HEK293 (cell line): ENCODE measurements around the gene GRIK4.

ENCODE experiments used
- CTCF ChIA-PET: fragments of 350-600 bp; formaldehyde crosslinking; extraction: SDS; loops from one replicate; lab custom pipeline; 2021; ENCODE audit warnings: antibody characterized with exemption; lab: Yijun Ruan, JAX
- POLR2A ChIA-PET: fragments of 300-600 bp; formaldehyde crosslinking; extraction: SDS; loops from one replicate; lab custom pipeline; 2020; ENCODE audit warnings: antibody characterized with exemption, inconsistent platforms; lab: Yijun Ruan, JAX
- H3K27ac ChIP-seq: fragments of 200-500 bp; sonication (Bioruptor generic); 2 replicates; pipeline ENCODE4 v1.5.1; 2014; ENCODE audit warnings: low read depth, low read length, control low read depth, inconsistent platforms; ENCODE audit errors: extremely low read depth
- H3K36me3 ChIP-seq, 2 experiments: fragments of 200-500 bp in 1 of 2; sonication (Bioruptor generic) in 1 of 2; 1 replicate in 1 of 2; 2 replicates in 1 of 2; pipeline ENCODE4 v1.5.1; 2014 to 2017; ENCODE audit warnings: inconsistent platforms in 2 of 2, low read length in 2 of 2; ENCODE audit not compliant: control insufficient read depth in 2 of 2, insufficient read depth in 1 of 2
- H3K4me1 ChIP-seq: fragments of 200-500 bp; sonication (Bioruptor generic); 2 replicates; pipeline ENCODE4 v1.5.1; 2014; ENCODE audit warnings: mild to moderate bottlenecking, low read length, inconsistent platforms; ENCODE audit not compliant: control insufficient read depth, insufficient read depth
- H3K4me3 ChIP-seq: 2 replicates; pipeline ENCODE4 v1.5.1; 2011; ENCODE audit warnings: low read depth, mild to moderate bottlenecking, control low read depth, low read length, moderate library complexity
- H3K9me3 ChIP-seq: fragments of 200-500 bp; sonication (Bioruptor generic); 2 replicates; pipeline ENCODE4 v1.5.1; 2014; ENCODE audit warnings: low read depth, low read length, inconsistent platforms; ENCODE audit not compliant: control insufficient read depth, insufficient read depth
- GFI1B ChIP-seq: fragments of 450-650 bp; formaldehyde crosslinking; IDR thresholded peaks from 2 replicates; pipeline ENCODE4 v1.5.1; 2016; ENCODE audit warnings: missing biosample characterization, missing genetic modification characterization
- HOXD13 ChIP-seq: sonication (generic); formaldehyde crosslinking; IDR thresholded peaks from 2 replicates; pipeline ENCODE4 v1.8.0; 2022; ENCODE audit warnings: missing genetic modification reagents, borderline replicate concordance
- IKZF3 ChIP-seq: fragments of 450-650 bp; IDR thresholded peaks from 2 replicates; pipeline ENCODE4 v1.5.0; 2018; ENCODE audit warnings: missing biosample characterization, mild to moderate bottlenecking, missing genetic modification characterization, moderate library complexity
- MYNN ChIP-seq: fragments of 450-650 bp; formaldehyde crosslinking; IDR thresholded peaks from 2 replicates; pipeline ENCODE4 v1.5.1; 2016; ENCODE audit warnings: missing biosample characterization, missing genetic modification characterization, borderline replicate concordance
- REPIN1 ChIP-seq: fragments of 450-650 bp; formaldehyde crosslinking; IDR thresholded peaks from 2 replicates; pipeline ENCODE4 v1.5.1; 2017; ENCODE audit warnings: missing biosample characterization, missing genetic modification characterization, low read depth
- ZFP3 ChIP-seq: fragments of 450-650 bp; formaldehyde crosslinking; IDR thresholded peaks from 2 replicates; pipeline ENCODE4 v1.5.1; 2016; ENCODE audit warnings: low read depth, missing biosample characterization, missing genetic modification characterization
- ZNF114 ChIP-seq: fragments of 450-650 bp; formaldehyde crosslinking; IDR thresholded peaks from 2 replicates; pipeline ENCODE4 v1.5.0; 2017; ENCODE audit warnings: missing biosample characterization, missing genetic modification characterization
- ZNF140 ChIP-seq: fragments of 450-650 bp; formaldehyde crosslinking; IDR thresholded peaks from 2 replicates; pipeline ENCODE4 v1.5.1; 2016; ENCODE audit warnings: missing biosample characterization, missing genetic modification characterization
- ZNF174 ChIP-seq: fragments of 450-650 bp; formaldehyde crosslinking; IDR thresholded peaks from 2 replicates; pipeline ENCODE4 v1.5.0; 2017; ENCODE audit warnings: missing biosample characterization, mild to moderate bottlenecking, missing genetic modification characterization
- ZNF223 ChIP-seq: fragments of 450-650 bp; formaldehyde crosslinking; IDR thresholded peaks from 2 replicates; pipeline ENCODE4 v1.5.1; 2016; ENCODE audit warnings: missing biosample characterization, missing genetic modification characterization
- ZNF266 ChIP-seq: fragments of 450-650 bp; formaldehyde crosslinking; IDR thresholded peaks from 2 replicates; pipeline ENCODE4 v1.5.1; 2016; ENCODE audit warnings: missing biosample characterization, missing genetic modification characterization, low read depth
- ZNF423 ChIP-seq: fragments of 450-650 bp; formaldehyde crosslinking; IDR thresholded peaks from 2 replicates; pipeline ENCODE4 v1.5.1; 2016; ENCODE audit warnings: missing biosample characterization, missing genetic modification characterization
- ZNF449 ChIP-seq: fragments of 450-650 bp; formaldehyde crosslinking; IDR thresholded peaks from 2 replicates; pipeline ENCODE4 v1.5.1; 2017; ENCODE audit warnings: missing biosample characterization, mild to moderate bottlenecking, missing genetic modification characterization, moderate library complexity
- ZNF544 ChIP-seq: fragments of 450-650 bp; formaldehyde crosslinking; IDR thresholded peaks from 2 replicates; pipeline ENCODE4 v1.5.0; 2017; ENCODE audit warnings: missing biosample characterization, missing genetic modification characterization
- ZNF561 ChIP-seq: fragments of 450-650 bp; IDR thresholded peaks from 2 replicates; pipeline ENCODE4 v1.5.1; 2018; ENCODE audit warnings: missing biosample characterization, missing genetic modification characterization, borderline replicate concordance
- ZNF596 ChIP-seq: fragments of 450-650 bp; IDR thresholded peaks from 2 replicates; pipeline ENCODE4 v1.5.0; 2018; ENCODE audit warnings: missing biosample characterization, mild to moderate bottlenecking, missing genetic modification characterization, moderate library complexity
- ZNF658 ChIP-seq: fragments of 450-650 bp; formaldehyde crosslinking; IDR thresholded peaks from 2 replicates; pipeline ENCODE4; 2016; ENCODE audit warnings: missing biosample characterization, missing genetic modification characterization
- TF ChIP-seq, protein P1 (sequence below): fragments of 450-650 bp; formaldehyde crosslinking; IDR thresholded peaks from 2 replicates; pipeline ENCODE4 v1.5.0; 2017; ENCODE audit warnings: missing biosample characterization, missing genetic modification characterization, borderline replicate concordance

Gene GRIK4

DNA sequence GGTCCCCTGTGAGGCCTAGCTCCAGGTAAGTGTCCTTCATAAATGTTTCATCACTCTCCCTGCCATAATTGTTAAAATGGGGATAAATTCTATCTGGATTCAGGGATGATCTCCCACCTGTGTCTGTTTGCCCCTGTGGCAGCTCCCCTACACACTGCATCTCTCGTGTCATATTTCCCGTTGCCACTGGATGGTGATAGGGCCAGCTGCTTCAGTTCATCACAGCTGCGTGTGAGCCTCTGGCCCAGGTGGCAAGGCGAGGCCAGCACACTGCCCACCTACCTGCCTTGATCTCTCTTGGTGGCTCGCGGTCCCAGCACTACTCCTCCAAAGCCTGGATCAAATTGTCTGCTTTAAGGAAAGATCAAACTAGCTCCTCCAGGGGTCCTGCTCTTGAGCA lies 187.4 kb downstream of the GRIK4 start (continued):
- no peak for TF ChIP-seq HOXD13 (CRISPR knock-in tag)
- TF ChIP-seq ZNF114 = no peak
- TF ChIP-seq, all 188 proteins: peak for 0

GRCh38 chr11:120702656-120703055 lies 191.1 kb downstream of the GRIK4 start:
- Histone ChIP-seq H3K36me3 (no peaks in the 10 kb centered on the region), H3K27ac (no peak overlapping the region), H3K4me3 (no peak overlapping the region), H3K4me1 (no peaks in the 10 kb centered on the region)
- TF ChIP-seq ZFP3 (tag by site-specific recombination) (no peak), REPIN1 (no peak), ZNF266 (tag by site-specific recombination) (no peak), ZNF658 (no peak), ZNF223 (tag by site-specific recombination) (no peak), ZNF596 (tag by site-specific recombination) (no peak), MYNN (tag by site-specific recombination) (no peak)
- TF ChIP-seq, protein P1, sequence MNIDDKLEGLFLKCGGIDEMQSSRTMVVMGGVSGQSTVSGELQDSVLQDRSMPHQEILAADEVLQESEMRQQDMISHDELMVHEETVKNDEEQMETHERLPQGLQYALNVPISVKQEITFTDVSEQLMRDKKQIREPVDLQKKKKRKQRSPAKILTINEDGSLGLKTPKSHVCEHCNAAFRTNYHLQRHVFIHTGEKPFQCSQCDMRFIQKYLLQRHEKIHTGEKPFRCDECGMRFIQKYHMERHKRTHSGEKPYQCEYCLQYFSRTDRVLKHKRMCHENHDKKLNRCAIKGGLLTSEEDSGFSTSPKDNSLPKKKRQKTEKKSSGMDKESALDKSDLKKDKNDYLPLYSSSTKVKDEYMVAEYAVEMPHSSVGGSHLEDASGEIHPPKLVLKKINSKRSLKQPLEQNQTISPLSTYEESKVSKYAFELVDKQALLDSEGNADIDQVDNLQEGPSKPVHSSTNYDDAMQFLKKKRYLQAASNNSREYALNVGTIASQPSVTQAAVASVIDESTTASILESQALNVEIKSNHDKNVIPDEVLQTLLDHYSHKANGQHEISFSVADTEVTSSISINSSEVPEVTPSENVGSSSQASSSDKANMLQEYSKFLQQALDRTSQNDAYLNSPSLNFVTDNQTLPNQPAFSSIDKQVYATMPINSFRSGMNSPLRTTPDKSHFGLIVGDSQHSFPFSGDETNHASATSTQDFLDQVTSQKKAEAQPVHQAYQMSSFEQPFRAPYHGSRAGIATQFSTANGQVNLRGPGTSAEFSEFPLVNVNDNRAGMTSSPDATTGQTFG (tag by site-specific recombination) = no peak
- TF ChIP-seq, all 188 proteins: peak for 0
- H3K9me3 ChIP-seq = no peaks in the 10 kb centered on the region
- ChIA-PET POLR2A (no interaction called here), CTCF (interaction anchor here (0.7 to 1.1 kb wide), 2 partner anchors 17 to 1496 kb away, joined by 3 to 5 read pairs; no protein-coding TSS in a partner anchor)

DNA sequence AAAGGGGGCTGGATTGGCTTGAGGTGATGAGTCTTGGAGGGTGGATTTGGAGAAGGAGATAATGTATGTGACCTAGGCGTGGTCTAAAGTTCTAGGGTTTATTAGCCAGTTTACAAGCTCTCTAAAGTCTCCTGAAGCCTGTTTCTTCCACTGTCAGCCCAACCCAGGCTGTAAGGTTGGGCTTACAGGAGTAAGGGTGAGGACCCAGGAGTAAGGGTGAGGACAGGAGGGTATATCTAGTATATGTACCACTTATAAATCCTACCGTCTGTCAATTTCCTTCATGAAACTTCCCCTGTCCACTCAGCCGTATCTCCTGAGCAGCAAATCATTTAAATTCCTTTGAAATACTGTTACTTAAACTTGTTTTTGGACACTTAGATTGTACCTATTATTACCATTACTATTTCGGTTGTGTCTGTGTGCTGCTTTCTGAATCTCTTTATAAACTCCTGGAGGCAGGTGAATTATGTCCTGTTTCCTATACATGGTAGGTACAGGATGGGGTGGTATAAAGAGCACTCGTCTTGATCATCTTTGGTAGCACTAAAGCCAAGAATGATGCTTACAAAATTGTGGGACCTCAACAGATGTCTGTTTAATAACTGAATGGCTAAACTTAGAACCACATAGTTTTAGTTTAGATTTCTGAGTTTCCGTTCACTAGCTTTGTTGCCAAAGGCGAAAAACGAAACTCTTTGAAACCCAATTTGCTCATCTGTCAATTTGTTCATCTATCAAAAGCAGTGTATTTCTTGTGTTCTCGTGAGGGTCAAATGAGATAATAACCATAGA lies 192.0 kb downstream of the GRIK4 start:
- POLR2A ChIA-PET = no interaction called here
- no peak for TF ChIP-seq ZNF544 (tag by site-specific recombination)
- TF ChIP-seq ZNF449 (tag by site-specific recombination) = peak; percentile 97
- TF ChIP-seq ZNF266 (tag by site-specific recombination) = no peak
- no peak for TF ChIP-seq ZNF174 (tag by site-specific recombination)
- TF ChIP-seq ZNF561 (tag by site-specific recombination) = no peak
- no peak for TF ChIP-seq GFI1B (tag by site-specific recombination)
- no peak for TF ChIP-seq ZNF423 (tag by site-specific recombination)
- TF ChIP-seq ZNF140 (tag by site-specific recombination) = no peak
- TF ChIP-seq ZFP3 (tag by site-specific recombination) = 0 out of 2 replicates have a peak, but pooled peaks have one; percentile 49
- no peak for TF ChIP-seq IKZF3 (tag by site-specific recombination)
- H3K4me3 ChIP-seq = no peak overlapping the region
- H3K36me3 ChIP-seq = no peaks in the 10 kb centered on the region
- CTCF ChIA-PET = interaction anchor here (0.6 to 2.6 kb wide), 5 partner anchors 7 to 190 kb away, joined by 3 to 7 read pairs (median 4); no protein-coding TSS in a partner anchor
- no peaks in the 10 kb centered on the region for H3K9me3 ChIP-seq
- H3K4me1 ChIP-seq = no peaks in the 10 kb centered on the region
- no peak overlapping the region for H3K27ac ChIP-seq
